PC-3 (cell line): ENCODE data around the gene PHF21B. TPM values are rescaled to one million over a fixed set of nuclear protein-coding genes. Genes with fewer than 3 reads are reported as not detected.

Source experiments
- ATAC-seq: fragments of 200-7000 bp; cut with Tn5 transposase; 2 replicates; pipeline ENCODE4 v1.9.1; 2020; ENCODE audit warnings: mild to moderate bottlenecking, moderate library complexity
- BruUV-seq: library from RNA; stranded (reverse); fragments of 400-500 nt; replicated peaks from 2 replicates; lab custom pipeline; 2021; lab: Mats Ljungman, UMichigan
- CTCF ChIA-PET: fragments of 300-600 bp; sonication (Branson Sonifier 250); formaldehyde crosslinking; loops from one replicate; lab custom pipeline; 2022; ENCODE audit warnings: antibody characterized with exemption; lab: Charles Lee
- POLR2A ChIA-PET: fragments of 300-600 bp; sonication (Branson Sonifier 250); formaldehyde crosslinking; loops from one replicate; lab custom pipeline; 2022; ENCODE audit warnings: antibody characterized with exemption; ENCODE audit not compliant: unreplicated experiment; lab: Charles Lee
- DNase-seq: peaks from one replicate; pipeline ENCODE4 v3.0.0-alpha.2; 2015
- H2AFZ ChIP-seq: fragments of 300-600 bp; sonication (generic); 2 replicates; pipeline ENCODE4 v1.6.0; 2016; ENCODE audit warnings: antibody characterized with exemption, low read length
- H3F3A ChIP-seq: fragments of 300-600 bp; sonication (generic); one replicate; pipeline ENCODE4 v1.6.0; 2017; ENCODE audit warnings: antibody characterized with exemption, low read length, control low read depth, mild to moderate bottlenecking; ENCODE audit not compliant: unreplicated experiment
- H3K27ac ChIP-seq: fragments of 300-600 bp; sonication (generic); 2 replicates; pipeline ENCODE4 v1.5.1; 2016; ENCODE audit warnings: mild to moderate bottlenecking, low read length
- H3K27me3 ChIP-seq: fragments of 300-600 bp; sonication (generic); 2 replicates; pipeline ENCODE4 v1.6.1; 2016; ENCODE audit warnings: low read length, mixed read lengths
- H3K36me3 ChIP-seq: fragments of 300-600 bp; sonication (generic); 2 replicates; pipeline ENCODE4 v1.6.1; 2016; ENCODE audit warnings: low read depth, mixed run types, low read length, mixed read lengths
- H3K4me1 ChIP-seq: fragments of 300-600 bp; sonication (generic); 2 replicates; pipeline ENCODE4 v1.5.1; 2016; ENCODE audit warnings: low read length; ENCODE audit not compliant: insufficient read depth
- H3K4me2 ChIP-seq: fragments of 300-600 bp; sonication (generic); 2 replicates; pipeline ENCODE4 v1.6.0; 2016; ENCODE audit warnings: low read length
- H3K4me3 ChIP-seq: fragments of 300-600 bp; sonication (generic); 2 replicates; pipeline ENCODE4 v1.5.1; 2016; ENCODE audit warnings: mild to moderate bottlenecking, low read length, mixed read lengths
- H3K79me2 ChIP-seq: fragments of 300-600 bp; sonication (generic); 2 replicates; pipeline ENCODE4 v1.6.1; 2017; ENCODE audit warnings: low read length, mixed read lengths
- H3K9ac ChIP-seq: fragments of 300-600 bp; sonication (generic); 2 replicates; pipeline ENCODE4 v1.6.0; 2016; ENCODE audit warnings: mild to moderate bottlenecking, low read length
- H3K9me2 ChIP-seq: fragments of 300-600 bp; sonication (generic); replicated peaks from 2 replicates; pipeline ENCODE4 v1.6.1; 2016; ENCODE audit warnings: mixed run types, low read length, mixed read lengths
- H3K9me3 ChIP-seq: fragments of 300-600 bp; sonication (generic); 2 replicates; pipeline ENCODE4 v1.6.1; 2016; ENCODE audit warnings: low read length, mixed read lengths
- H4K20me1 ChIP-seq: fragments of 300-600 bp; sonication (generic); 2 replicates; pipeline ENCODE4 v1.6.1; 2016; ENCODE audit warnings: low read length, mixed read lengths
- EZH2 ChIP-seq: fragments of 300-600 bp; sonication (generic); IDR thresholded peaks from one replicate; pipeline ENCODE4 v1.6.1; 2017; ENCODE audit warnings: antibody characterized with exemption, mild to moderate bottlenecking, low read length; ENCODE audit not compliant: unreplicated experiment
- EZH2phosphoT487 ChIP-seq: fragments of 300-600 bp; sonication (generic); IDR thresholded peaks from 2 replicates; pipeline ENCODE4 v1.6.1; 2018; ENCODE audit warnings: mild to moderate bottlenecking, antibody characterized with exemption, low read length, borderline replicate concordance
- intact Hi-C: fragments of 100-400 bp; cut with micrococcal nuclease; formaldehyde crosslinking; loops from 2 replicates; pipeline ENCODE4 v1.9.0; 2023
- total RNA-seq: library from RNA; depleted of rRNA; stranded (reverse); fragments of >200 nt; gene quantifications from 2 replicates; pipeline ENCODE4 v1.2.3, GENCODE V29; 2014
- TF ChIP-seq, protein P1 (sequence below): fragments of 300-600 bp; sonication (generic); conservative IDR thresholded peaks from 2 replicates; pipeline ENCODE4 v1.5.1; 2017; ENCODE audit warnings: antibody characterized with exemption, low read depth, mild to moderate bottlenecking, low read length

PHF21B gene
- total RNA-seq, 1 experiment from 2014 or later: not detected

DNA sequence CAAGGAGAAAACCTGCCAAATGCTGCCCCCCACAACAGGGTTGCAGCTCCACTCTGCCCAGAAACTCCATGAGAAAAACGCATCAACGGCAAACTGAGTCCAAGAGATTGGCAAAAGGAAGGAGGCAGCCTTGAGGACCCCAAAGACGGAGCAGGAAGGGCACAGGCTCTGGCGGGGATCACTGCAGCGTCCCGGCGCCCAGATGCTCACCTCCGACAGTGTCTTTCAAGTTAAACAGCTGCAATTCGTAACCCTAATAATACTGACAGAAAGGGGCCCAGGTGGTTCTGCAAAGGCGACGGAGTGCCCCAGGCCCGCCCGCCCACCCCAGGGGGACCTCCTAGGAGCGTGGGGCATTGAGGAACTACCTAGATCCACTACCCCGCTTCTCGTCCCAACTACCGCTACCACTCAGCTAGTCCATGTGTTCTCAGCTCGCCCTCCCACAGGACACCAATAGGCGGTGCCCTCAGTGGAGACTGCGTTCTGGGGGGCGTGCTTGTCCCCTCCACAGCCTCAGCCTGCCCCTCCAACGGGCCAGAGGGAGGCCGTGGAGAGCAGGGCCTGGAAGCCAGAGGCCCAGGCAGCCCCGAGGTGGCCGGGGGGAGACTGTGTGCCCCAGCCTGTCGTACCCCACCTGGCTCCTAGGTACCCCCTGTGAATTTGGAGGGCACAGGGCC is 127.4 kb downstream of the PHF21B start:
- ChIA-PET CTCF (no interaction called here), POLR2A (no interaction called here)
- peak overlapping the region; percentile 61 for H3K4me2 ChIP-seq
- no peak overlapping the region for H3K9ac ChIP-seq
- H3K27ac ChIP-seq: no peak overlapping the region
- intact Hi-C loops: no loop called here
- no peak overlapping the region for H2AFZ ChIP-seq
- no peak overlapping the region for H3K4me3 ChIP-seq
- ATAC-seq: no peak
- peaks cover 18% of the 10 kb centered on the region; the same call in 1 of the 2 replicates for H3K4me1 ChIP-seq
- no peaks in the 10 kb centered on the region for H3K36me3 ChIP-seq
- H3K9me2 ChIP-seq: no peaks in the 10 kb centered on the region
- no peaks in the 10 kb centered on the region for H3F3A ChIP-seq
- BruUV-seq: no TSS peak
- peaks cover 15% of the 10 kb centered on the region for H3K27me3 ChIP-seq
- TF ChIP-seq EZH2phosphoT487 (no peak), EZH2 (no peak)
- TF ChIP-seq, protein P1, sequence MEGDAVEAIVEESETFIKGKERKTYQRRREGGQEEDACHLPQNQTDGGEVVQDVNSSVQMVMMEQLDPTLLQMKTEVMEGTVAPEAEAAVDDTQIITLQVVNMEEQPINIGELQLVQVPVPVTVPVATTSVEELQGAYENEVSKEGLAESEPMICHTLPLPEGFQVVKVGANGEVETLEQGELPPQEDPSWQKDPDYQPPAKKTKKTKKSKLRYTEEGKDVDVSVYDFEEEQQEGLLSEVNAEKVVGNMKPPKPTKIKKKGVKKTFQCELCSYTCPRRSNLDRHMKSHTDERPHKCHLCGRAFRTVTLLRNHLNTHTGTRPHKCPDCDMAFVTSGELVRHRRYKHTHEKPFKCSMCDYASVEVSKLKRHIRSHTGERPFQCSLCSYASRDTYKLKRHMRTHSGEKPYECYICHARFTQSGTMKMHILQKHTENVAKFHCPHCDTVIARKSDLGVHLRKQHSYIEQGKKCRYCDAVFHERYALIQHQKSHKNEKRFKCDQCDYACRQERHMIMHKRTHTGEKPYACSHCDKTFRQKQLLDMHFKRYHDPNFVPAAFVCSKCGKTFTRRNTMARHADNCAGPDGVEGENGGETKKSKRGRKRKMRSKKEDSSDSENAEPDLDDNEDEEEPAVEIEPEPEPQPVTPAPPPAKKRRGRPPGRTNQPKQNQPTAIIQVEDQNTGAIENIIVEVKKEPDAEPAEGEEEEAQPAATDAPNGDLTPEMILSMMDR: no peak
- no peaks in the 10 kb centered on the region for H3K79me2 ChIP-seq
- H3K9me3 ChIP-seq: no peaks in the 10 kb centered on the region
- H4K20me1 ChIP-seq: no peaks in the 10 kb centered on the region
- no peak for DNase-seq

DNA sequence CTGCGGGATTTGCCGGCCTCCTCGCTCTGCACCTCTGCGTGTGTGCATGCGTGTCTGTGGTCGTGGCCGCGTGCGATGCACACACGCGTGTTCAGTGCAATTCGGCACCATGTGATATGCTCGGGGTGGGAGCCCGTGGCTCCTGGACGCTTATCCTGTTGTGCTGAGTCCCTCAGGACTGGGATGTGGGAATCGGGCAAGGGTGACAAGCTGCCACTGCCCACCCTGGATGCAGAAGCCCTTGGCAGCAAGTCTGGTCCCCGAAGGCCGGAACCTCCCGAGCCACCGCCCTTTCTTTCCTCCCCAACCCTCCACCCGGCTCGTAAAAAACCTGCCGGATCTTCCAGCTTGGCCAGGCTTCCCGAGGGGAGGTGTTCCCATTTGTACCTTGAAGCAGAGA is 128.2 kb downstream of the PHF21B start:
- H3K27me3 ChIP-seq: peaks cover 15% of the 10 kb centered on the region
- BruUV-seq: no TSS peak
- ChIA-PET POLR2A (no interaction called here), CTCF (no interaction called here)
- peak overlapping the region; percentile 61 for H3K4me2 ChIP-seq
- no peaks in the 10 kb centered on the region for H4K20me1 ChIP-seq
- TF ChIP-seq EZH2 (no peak), EZH2phosphoT487 (no peak)
- TF ChIP-seq, protein P1: no peak
- peak overlapping the region; percentile 19; the same call in 1 of the 2 replicates for H2AFZ ChIP-seq
- H3F3A ChIP-seq: no peaks in the 10 kb centered on the region
- DNase-seq (peak; percentile 28), ATAC-seq (peak; percentile 34)
- H3K79me2 ChIP-seq: no peaks in the 10 kb centered on the region
- H3K9me2 ChIP-seq: no peaks in the 10 kb centered on the region
- no peaks in the 10 kb centered on the region for H3K36me3 ChIP-seq
- peak overlapping the region; percentile 18; the same call in 1 of the 2 replicates for H3K4me3 ChIP-seq
- no peaks in the 10 kb centered on the region for H3K9me3 ChIP-seq
- no peak overlapping the region for H3K27ac ChIP-seq
- H3K9ac ChIP-seq: no peak overlapping the region
- peaks cover 18% of the 10 kb centered on the region; the same call in 1 of the 2 replicates for H3K4me1 ChIP-seq
- intact Hi-C loops: no loop called here
